GM12878 (cell line): ENCODE data around the gene PRR5. TPM values are rescaled to one million over a fixed set of nuclear protein-coding genes. Genes with fewer than 3 reads are reported as not detected.

ENCODE experiments used
- ATAC-seq: fragments of 200-7000 bp; cut with Tn5 transposase; 3 replicates; pipeline ENCODE4 v1.9.1; 2020; ENCODE audit warnings: mild to moderate bottlenecking, moderate library complexity
- BruUV-seq: library from RNA; stranded (reverse); fragments of 400-500 nt; replicated peaks from 2 replicates; lab custom pipeline; 2021; lab: Mats Ljungman, UMichigan
- CTCF ChIA-PET: fragments of 300-600 bp; sonication (Branson Sonifier 250); formaldehyde crosslinking; extraction: SDS; loops from one replicate; lab custom pipeline; 2021; ENCODE audit warnings: inconsistent platforms; lab: Yijun Ruan, JAX
- POLR2A ChIA-PET: fragments of 350-600 bp; formaldehyde crosslinking; extraction: SDS; loops from one replicate; lab custom pipeline; 2021; ENCODE audit warnings: inconsistent platforms; lab: Charles Lee
- RAD21 ChIA-PET: fragments of 300-600 bp; sonication (Branson Sonifier 250); formaldehyde crosslinking; loops from one replicate; lab custom pipeline; 2023; ENCODE audit warnings: antibody characterized with exemption; ENCODE audit not compliant: unreplicated experiment; lab: Charles Lee
- SMC1A ChIA-PET: fragments of 300-600 bp; sonication (Branson Sonifier 250); formaldehyde crosslinking; loops from one replicate; lab custom pipeline; 2023; ENCODE audit not compliant: unreplicated experiment, uncharacterized antibody; lab: Charles Lee
- DNase-seq: peaks from one replicate; pipeline ENCODE4 v3.0.0-alpha.2; 2011; ENCODE audit warnings: low read depth, low spot score
- FAIRE-seq: peaks from 3 replicates; lab custom pipeline; 2011; peaks lifted over from hg19 to GRCh38; lab: Jason Lieb, UNC
- H2AFZ ChIP-seq: 2 replicates; pipeline ENCODE4 v1.6.0; 2011; ENCODE audit warnings: low read depth, low read length, control low read depth; ENCODE audit not compliant: control insufficient read depth
- H3K27ac ChIP-seq: 2 replicates; pipeline ENCODE4 v1.5.1; 2011; ENCODE audit warnings: control low read depth; ENCODE audit not compliant: control insufficient read depth, insufficient read depth
- H3K27me3 ChIP-seq, 2 experiments: replicated peaks in 1 of 2; 2 replicates each; pipeline versions ENCODE4 v1.6.0 to v1.6.1; 2011; ENCODE audit warnings: low read length in 1 of 2; ENCODE audit not compliant: control insufficient read depth in 2 of 2, insufficient read depth in 2 of 2
- H3K36me3 ChIP-seq, 2 experiments: 2 replicates each; pipeline ENCODE4 v1.5.1; 2011; ENCODE audit warnings: low read length in 1 of 2; ENCODE audit not compliant: control insufficient read depth in 2 of 2, insufficient read depth in 2 of 2
- H3K4me1 ChIP-seq: 2 replicates; pipeline ENCODE4 v1.6.1; 2011; ENCODE audit warnings: mild to moderate bottlenecking, low read length, moderate library complexity, mixed read lengths; ENCODE audit not compliant: control insufficient read depth, insufficient read depth
- H3K4me2 ChIP-seq: 2 replicates; pipeline ENCODE4 v1.6.0; 2011; ENCODE audit warnings: control low read depth; ENCODE audit not compliant: control insufficient read depth, insufficient read depth
- H3K4me3 ChIP-seq: fragments of 200-600 bp; sonication (generic); 2 replicates; pipeline ENCODE4 v1.5.1; 2016
- H3K79me2 ChIP-seq: 2 replicates; pipeline ENCODE4 v1.6.0; 2011; ENCODE audit warnings: low read length; ENCODE audit not compliant: control insufficient read depth, insufficient read depth
- H3K9ac ChIP-seq: 2 replicates; pipeline ENCODE4 v1.8.0; 2011; ENCODE audit warnings: low read length, control low read depth, mixed read lengths; ENCODE audit not compliant: control insufficient read depth, insufficient read depth
- H3K9me3 ChIP-seq: replicated peaks from 3 replicates; pipeline ENCODE4 v1.5.1; 2011; ENCODE audit warnings: mild to moderate bottlenecking, low read length; ENCODE audit not compliant: control insufficient read depth, insufficient read depth
- H4K20me1 ChIP-seq: 2 replicates; pipeline ENCODE4 v1.6.0; 2011; ENCODE audit not compliant: control insufficient read depth, insufficient read depth
- PML ChIP-seq: IDR thresholded peaks from 2 replicates; pipeline ENCODE4 v1.6.1; 2012; ENCODE audit warnings: low read length, inconsistent platforms
- ZNF207 ChIP-seq: fragments of 450-650 bp; IDR thresholded peaks from 2 replicates; pipeline ENCODE4 v1.6.1; 2014; ENCODE audit warnings: antibody characterized with exemption, mild to moderate bottlenecking, borderline replicate concordance
- ZZZ3 ChIP-seq: IDR thresholded peaks from 2 replicates; pipeline ENCODE4 v1.6.1; 2011; ENCODE audit warnings: low read depth; ENCODE audit not compliant: control insufficient read depth, insufficient read length
- whole genome bisulfite sequencing: methylation state at CpG from one replicate; pipeline ENCODE4 v1.1.6; 2016; ENCODE audit warnings: low lambda C conversion rate; ENCODE audit not compliant: insufficient replicate concordance, insufficient coverage; ENCODE audit errors: missing lambda C conversion rate; 5-methylcytosine and 5-hydroxymethylcytosine counted together
- in situ Hi-C: fragments of 300-500 bp; cut with MboI; formaldehyde crosslinking; loops from 9 replicates; pipeline ENCODE4 v1.14.3; 2018; ENCODE audit warnings: mixed read lengths
- intact Hi-C: fragments of 100-400 bp; cut with micrococcal nuclease; formaldehyde crosslinking; loops from one replicate; pipeline ENCODE4 v1.14.2; 2022; ENCODE audit not compliant: unreplicated experiment
- polyA plus RNA-seq, 11 experiments: library from polyadenylated mRNA; depleted of rRNA in 4 of 11; unstranded in 6 of 11; stranded (reverse) in 5 of 11; fragments of >200 nt; fragmentation: Nextera tagmentation in 4 of 11; fragmentation: Illumina TruSeq in 1 of 11; extraction: Ambion mirVana in 4 of 11; extraction: Trizol in 1 of 11; gene quantifications; 1 replicate in 1 of 11; 2 replicates in 10 of 11; pipeline versions ENCODE4 v1.2.1 to v1.2.3, GENCODE V29; 2011 to 2016; ENCODE audit warnings: inconsistent platforms in 2 of 11, missing spikeins in 2 of 11, low read depth in 1 of 11
- total RNA-seq, 4 experiments: library from RNA; depleted of rRNA in 3 of 4; stranded (reverse); fragments of >200 nt in 3 of 4; fragmentation: Illumina TruSeq in 1 of 4; extraction: Trizol in 1 of 4; gene quantifications; 2 replicates each; pipeline versions ENCODE4 v1.2.1 to v1.2.3, GENCODE V29; 2013 to 2021
- TF ChIP-seq, protein P1 (sequence below), 3 experiments: IDR thresholded peaks in 2 of 3; conservative IDR thresholded peaks in 1 of 3; 2 replicates each; pipeline ENCODE4 v1.5.1; 2011; ENCODE audit warnings: low read depth in 3 of 3, low read length in 3 of 3, mild to moderate bottlenecking in 3 of 3, control low read depth in 2 of 3, moderate library complexity in 2 of 3, inconsistent platforms in 1 of 3, mixed read lengths in 1 of 3; ENCODE audit not compliant: control insufficient read depth in 2 of 3, insufficient read depth in 1 of 3; ENCODE audit errors: extremely low read depth in 1 of 3
- TF ChIP-seq, protein P2 (sequence below): fragments of 150-350 bp; IDR thresholded peaks from 2 replicates; pipeline ENCODE4 v1.6.1; 2016; ENCODE audit warnings: low read depth, low read length
- TF ChIP-seq, protein P3 (sequence below): fragments of 450-650 bp; IDR thresholded peaks from 2 replicates; pipeline ENCODE4 v1.6.1; 2017; ENCODE audit warnings: mild to moderate bottlenecking, moderate library complexity

The PRR5 gene
- total and polyA plus RNA-seq, 10 of the 15 experiments (the other 5 are each of a cell fraction or from before 2014, with no cell fraction given) = 0.03 to 9.4 (median 1.5) TPM

DNA sequence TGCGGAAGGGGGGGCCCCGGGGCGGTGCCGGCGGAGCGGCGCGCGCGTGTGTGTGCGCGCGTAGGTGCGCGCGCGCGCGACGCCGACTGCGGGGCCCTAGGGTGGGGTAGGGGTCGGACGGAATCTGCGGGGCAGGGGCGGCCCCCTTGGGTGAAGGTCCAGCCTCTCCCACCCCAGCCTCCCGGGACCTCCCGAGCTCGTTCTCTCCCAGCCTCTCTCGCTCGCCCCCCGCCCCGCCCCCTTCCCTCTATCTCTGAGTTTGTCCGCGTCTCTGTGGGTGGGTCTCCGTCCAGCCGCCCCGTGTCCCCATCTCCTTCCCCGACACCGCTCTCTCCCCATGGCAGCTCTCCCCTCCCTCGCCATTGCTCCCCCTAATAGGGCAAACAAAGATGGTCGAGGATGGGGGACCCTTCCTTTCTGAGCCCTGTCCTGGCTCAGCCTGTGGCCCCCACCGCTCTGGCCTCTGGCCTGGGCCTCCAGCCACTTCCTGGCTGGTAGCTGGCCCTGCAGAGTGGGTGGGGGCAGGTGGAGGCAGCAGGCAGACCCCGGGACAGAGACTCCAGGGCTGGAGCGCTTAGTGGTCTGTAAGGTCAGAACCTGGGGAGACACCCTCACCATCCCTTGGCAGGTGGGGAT lies 33.0 kb upstream of the PRR5 start:
- Histone ChIP-seq H3K4me2 (no peak overlapping the region), H3K4me3 (no peak overlapping the region), H4K20me1 (no peaks in the 10 kb centered on the region), H3K4me1 (peaks cover 4% of the 10 kb centered on the region; the same call in 1 of the 2 replicates), H3K9ac (no peak overlapping the region), H3K27ac (no peak overlapping the region), H3K79me2 (no peaks in the 10 kb centered on the region), H3K27me3 (peaks cover 1 to 10% of the 10 kb centered on the region in 2 experiments), H3K9me3 (no peaks in the 10 kb centered on the region), H3K36me3 (no peaks in the 10 kb centered on the region), H2AFZ (no peak overlapping the region)
- CTCF ChIA-PET = no interaction called here
- intact Hi-C loops = no loop called here
- 11% methylated on average over 8 of the region's 45 CpGs for WGBS
- POLR2A ChIA-PET = no interaction called here
- FAIRE-seq (no peak), ATAC-seq (no peak), DNase-seq (no peak)
- no TSS peak for BruUV-seq
- TF ChIP-seq, protein P1, sequence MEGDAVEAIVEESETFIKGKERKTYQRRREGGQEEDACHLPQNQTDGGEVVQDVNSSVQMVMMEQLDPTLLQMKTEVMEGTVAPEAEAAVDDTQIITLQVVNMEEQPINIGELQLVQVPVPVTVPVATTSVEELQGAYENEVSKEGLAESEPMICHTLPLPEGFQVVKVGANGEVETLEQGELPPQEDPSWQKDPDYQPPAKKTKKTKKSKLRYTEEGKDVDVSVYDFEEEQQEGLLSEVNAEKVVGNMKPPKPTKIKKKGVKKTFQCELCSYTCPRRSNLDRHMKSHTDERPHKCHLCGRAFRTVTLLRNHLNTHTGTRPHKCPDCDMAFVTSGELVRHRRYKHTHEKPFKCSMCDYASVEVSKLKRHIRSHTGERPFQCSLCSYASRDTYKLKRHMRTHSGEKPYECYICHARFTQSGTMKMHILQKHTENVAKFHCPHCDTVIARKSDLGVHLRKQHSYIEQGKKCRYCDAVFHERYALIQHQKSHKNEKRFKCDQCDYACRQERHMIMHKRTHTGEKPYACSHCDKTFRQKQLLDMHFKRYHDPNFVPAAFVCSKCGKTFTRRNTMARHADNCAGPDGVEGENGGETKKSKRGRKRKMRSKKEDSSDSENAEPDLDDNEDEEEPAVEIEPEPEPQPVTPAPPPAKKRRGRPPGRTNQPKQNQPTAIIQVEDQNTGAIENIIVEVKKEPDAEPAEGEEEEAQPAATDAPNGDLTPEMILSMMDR (IDR thresholded peaks at IDR 0.05 in 2 of 3, conservative IDR thresholded peaks at IDR 0.05 in 1 of 3; ENCODE audit: control insufficient read depth in 2 of 3, extremely low read depth in 1 of 3, insufficient read depth in 1 of 3, low read depth in 3 of 3, low read length in 3 of 3) = no peak
- TF ChIP-seq ZNF207 (no peak), ZZZ3 (no peak), PML (no peak)
- TF ChIP-seq, protein P2, sequence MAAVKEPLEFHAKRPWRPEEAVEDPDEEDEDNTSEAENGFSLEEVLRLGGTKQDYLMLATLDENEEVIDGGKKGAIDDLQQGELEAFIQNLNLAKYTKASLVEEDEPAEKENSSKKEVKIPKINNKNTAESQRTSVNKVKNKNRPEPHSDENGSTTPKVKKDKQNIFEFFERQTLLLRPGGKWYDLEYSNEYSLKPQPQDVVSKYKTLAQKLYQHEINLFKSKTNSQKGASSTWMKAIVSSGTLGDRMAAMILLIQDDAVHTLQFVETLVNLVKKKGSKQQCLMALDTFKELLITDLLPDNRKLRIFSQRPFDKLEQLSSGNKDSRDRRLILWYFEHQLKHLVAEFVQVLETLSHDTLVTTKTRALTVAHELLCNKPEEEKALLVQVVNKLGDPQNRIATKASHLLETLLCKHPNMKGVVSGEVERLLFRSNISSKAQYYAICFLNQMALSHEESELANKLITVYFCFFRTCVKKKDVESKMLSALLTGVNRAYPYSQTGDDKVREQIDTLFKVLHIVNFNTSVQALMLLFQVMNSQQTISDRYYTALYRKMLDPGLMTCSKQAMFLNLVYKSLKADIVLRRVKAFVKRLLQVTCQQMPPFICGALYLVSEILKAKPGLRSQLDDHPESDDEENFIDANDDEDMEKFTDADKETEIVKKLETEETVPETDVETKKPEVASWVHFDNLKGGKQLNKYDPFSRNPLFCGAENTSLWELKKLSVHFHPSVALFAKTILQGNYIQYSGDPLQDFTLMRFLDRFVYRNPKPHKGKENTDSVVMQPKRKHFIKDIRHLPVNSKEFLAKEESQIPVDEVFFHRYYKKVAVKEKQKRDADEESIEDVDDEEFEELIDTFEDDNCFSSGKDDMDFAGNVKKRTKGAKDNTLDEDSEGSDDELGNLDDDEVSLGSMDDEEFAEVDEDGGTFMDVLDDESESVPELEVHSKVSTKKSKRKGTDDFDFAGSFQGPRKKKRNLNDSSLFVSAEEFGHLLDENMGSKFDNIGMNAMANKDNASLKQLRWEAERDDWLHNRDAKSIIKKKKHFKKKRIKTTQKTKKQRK = no peak
- TF ChIP-seq, protein P3, sequence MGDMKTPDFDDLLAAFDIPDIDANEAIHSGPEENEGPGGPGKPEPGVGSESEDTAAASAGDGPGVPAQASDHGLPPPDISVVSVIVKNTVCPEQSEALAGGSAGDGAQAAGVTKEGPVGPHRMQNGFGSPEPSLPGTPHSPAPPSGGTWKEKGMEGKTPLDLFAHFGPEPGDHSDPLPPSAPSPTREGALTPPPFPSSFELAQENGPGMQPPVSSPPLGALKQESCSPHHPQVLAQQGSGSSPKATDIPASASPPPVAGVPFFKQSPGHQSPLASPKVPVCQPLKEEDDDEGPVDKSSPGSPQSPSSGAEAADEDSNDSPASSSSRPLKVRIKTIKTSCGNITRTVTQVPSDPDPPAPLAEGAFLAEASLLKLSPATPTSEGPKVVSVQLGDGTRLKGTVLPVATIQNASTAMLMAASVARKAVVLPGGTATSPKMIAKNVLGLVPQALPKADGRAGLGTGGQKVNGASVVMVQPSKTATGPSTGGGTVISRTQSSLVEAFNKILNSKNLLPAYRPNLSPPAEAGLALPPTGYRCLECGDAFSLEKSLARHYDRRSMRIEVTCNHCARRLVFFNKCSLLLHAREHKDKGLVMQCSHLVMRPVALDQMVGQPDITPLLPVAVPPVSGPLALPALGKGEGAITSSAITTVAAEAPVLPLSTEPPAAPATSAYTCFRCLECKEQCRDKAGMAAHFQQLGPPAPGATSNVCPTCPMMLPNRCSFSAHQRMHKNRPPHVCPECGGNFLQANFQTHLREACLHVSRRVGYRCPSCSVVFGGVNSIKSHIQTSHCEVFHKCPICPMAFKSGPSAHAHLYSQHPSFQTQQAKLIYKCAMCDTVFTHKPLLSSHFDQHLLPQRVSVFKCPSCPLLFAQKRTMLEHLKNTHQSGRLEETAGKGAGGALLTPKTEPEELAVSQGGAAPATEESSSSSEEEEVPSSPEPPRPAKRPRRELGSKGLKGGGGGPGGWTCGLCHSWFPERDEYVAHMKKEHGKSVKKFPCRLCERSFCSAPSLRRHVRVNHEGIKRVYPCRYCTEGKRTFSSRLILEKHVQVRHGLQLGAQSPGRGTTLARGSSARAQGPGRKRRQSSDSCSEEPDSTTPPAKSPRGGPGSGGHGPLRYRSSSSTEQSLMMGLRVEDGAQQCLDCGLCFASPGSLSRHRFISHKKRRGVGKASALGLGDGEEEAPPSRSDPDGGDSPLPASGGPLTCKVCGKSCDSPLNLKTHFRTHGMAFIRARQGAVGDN = no peak
- in situ Hi-C loops = no loop called here
- SMC1A ChIA-PET = no interaction called here
- RAD21 ChIA-PET = no interaction called here
